Activated T-helper 1 cell treated with anti-CD3 and anti-CD28 coated beads, Interleukin-12 subunit alpha, Interleukin-12 subunit beta, Interleukin-2, Interleukin-4 antibody, amounts not matched to agents 30 ng/mL and 10 ng/mL and 1 ng/mL, durations not matched to agents 14 hours and 24 hours and 36 hours (primary cell): ENCODE data around the gene CORIN. TPM values are rescaled to one million over a fixed set of nuclear protein-coding genes. Genes with fewer than 3 reads are reported as not detected.

Experiments
- DNase-seq: peaks from one replicate; pipeline ENCODE4 v3.0.0; 2021; ENCODE audit warnings: low spot score
- H3K27ac Mint-ChIP-seq: one replicate; pipeline ENCODE4 v1.8.0; 2021; ENCODE audit warnings: mild to moderate bottlenecking, mixed read lengths
- H3K27me3 Mint-ChIP-seq: one replicate; pipeline ENCODE4 v1.8.0; 2022; ENCODE audit warnings: mild to moderate bottlenecking, moderate library complexity, mixed read lengths; ENCODE audit not compliant: insufficient read depth
- H3K36me3 Mint-ChIP-seq: one replicate; pipeline ENCODE4 v1.8.0; 2021; ENCODE audit warnings: low read depth, mixed read lengths
- H3K4me1 Mint-ChIP-seq: one replicate; pipeline ENCODE4 v1.8.0; 2021; ENCODE audit warnings: low read depth, mixed read lengths
- H3K4me3 Mint-ChIP-seq: one replicate; pipeline ENCODE4 v1.8.0; 2021; ENCODE audit warnings: mild to moderate bottlenecking, moderate library complexity, mixed read lengths
- H3K9me3 Mint-ChIP-seq: one replicate; pipeline ENCODE4 v1.8.0; 2021; ENCODE audit warnings: mixed read lengths
- intact Hi-C: fragments of 100-400 bp; cut with micrococcal nuclease; formaldehyde crosslinking; loops from one replicate; pipeline ENCODE4 v1.15.1; 2024
- total RNA-seq: library from RNA; stranded (reverse); gene quantifications from 2 replicates; pipeline ENCODE4 v1.2.3, GENCODE V29; 2022

Gene CORIN
- total RNA-seq, 1 donor from 2014 or later, result not detected

- H3K36me3 Mint-ChIP-seq, result no peaks in the 10 kb centered on the region
- H3K27ac Mint-ChIP-seq, result no peak overlapping the region
- DNase-seq, result no peak
- no peak overlapping the region for H3K4me3 Mint-ChIP-seq
- H3K4me1 Mint-ChIP-seq, result no peaks in the 10 kb centered on the region
- intact Hi-C loops, result no loop called here
- peaks cover 5% of the 10 kb centered on the region for H3K27me3 Mint-ChIP-seq
- H3K9me3 Mint-ChIP-seq, result no peaks in the 10 kb centered on the region
Measured at GRCh38 chr4:47619691-47620090, 218.2 kb downstream of the CORIN start.

DNA sequence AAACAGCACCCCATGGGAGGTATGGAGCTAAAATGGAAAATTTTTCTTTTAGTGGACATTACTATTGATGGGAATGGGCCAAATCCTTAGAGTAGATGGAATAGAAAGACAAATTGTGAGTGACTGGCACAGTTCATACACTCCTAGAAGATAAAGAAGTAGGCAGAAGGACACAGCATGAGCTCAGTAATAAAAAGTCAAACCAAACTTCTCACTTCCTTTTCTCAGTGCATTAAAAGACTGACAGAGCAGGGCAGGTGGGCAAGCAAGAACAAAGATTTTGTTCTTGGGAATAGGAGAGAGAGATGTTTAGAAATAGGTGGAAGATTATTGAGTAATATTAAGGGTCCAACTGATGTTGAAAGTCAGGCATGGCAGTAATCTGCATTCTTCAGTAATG lies 220.3 kb downstream of the CORIN start:
- no peaks in the 10 kb centered on the region for H3K36me3 Mint-ChIP-seq
- H3K4me3 Mint-ChIP-seq, result no peak overlapping the region
- no peaks in the 10 kb centered on the region for H3K4me1 Mint-ChIP-seq
- H3K9me3 Mint-ChIP-seq, result no peaks in the 10 kb centered on the region
- H3K27me3 Mint-ChIP-seq, result no peaks in the 10 kb centered on the region
- DNase-seq, result no peak
- no peak overlapping the region for H3K27ac Mint-ChIP-seq
- intact Hi-C loops, result no loop called here

DNA sequence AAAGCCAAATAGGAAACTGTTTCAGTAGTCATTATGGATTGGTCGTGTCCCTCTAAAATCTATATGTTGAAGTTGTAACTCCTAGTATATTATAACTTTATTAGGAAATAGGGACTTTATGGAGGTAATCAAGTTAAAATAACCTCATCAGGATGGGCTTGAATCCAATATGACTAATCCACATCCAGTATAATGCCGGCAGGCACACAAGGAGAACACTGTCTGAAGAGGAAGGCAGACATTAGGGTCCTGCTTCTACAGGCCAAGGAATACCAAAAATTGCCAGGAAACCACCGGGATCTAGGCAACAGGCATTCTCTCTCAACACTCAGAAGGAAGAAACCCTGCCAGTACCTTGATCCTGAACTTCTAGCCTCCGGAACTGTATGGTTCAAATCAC lies 222.5 kb downstream of the CORIN start:
- intact Hi-C loops, result no loop called here

GRCh38 chr4:47612116-47613023 lies 225.5 kb downstream of the CORIN start:
- H3K27ac Mint-ChIP-seq, result no peak overlapping the region
- no peak for DNase-seq
- H3K27me3 Mint-ChIP-seq, result peaks cover 4% of the 10 kb centered on the region
- no peak overlapping the region for H3K4me3 Mint-ChIP-seq
- H3K4me1 Mint-ChIP-seq, result no peaks in the 10 kb centered on the region
- intact Hi-C loops, result no loop called here
- H3K36me3 Mint-ChIP-seq, result no peaks in the 10 kb centered on the region
- no peaks in the 10 kb centered on the region for H3K9me3 Mint-ChIP-seq

More for the DNA sequence above, 222.5 kb downstream of the CORIN start:
- no peaks in the 10 kb centered on the region for H3K9me3 Mint-ChIP-seq
- no peaks in the 10 kb centered on the region for H3K36me3 Mint-ChIP-seq
- H3K27me3 Mint-ChIP-seq, result peaks cover 3% of the 10 kb centered on the region
- no peak overlapping the region for H3K27ac Mint-ChIP-seq
- DNase-seq, result no peak
- no peaks in the 10 kb centered on the region for H3K4me1 Mint-ChIP-seq
- no peak overlapping the region for H3K4me3 Mint-ChIP-seq

DNA sequence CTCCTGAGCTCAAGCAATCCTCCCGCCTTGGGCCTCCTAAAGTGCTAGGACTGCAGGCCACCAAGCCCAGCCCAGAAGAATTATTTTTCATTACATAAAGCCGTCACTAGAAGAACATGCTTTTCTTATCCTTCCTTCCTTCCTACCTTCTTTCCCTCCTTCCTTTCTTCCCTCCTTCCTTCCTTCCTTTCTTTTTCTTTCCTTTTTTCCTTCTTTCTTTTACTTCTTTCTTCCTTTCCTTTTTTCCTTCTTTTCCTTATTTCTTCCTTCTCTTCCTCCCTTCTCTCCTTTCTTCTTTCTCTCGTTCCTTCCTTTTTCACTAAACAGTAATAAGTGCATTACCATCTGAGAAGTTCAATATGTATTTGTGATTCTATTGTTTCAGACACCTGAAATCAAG lies 231.4 kb downstream of the CORIN start:
- Mint-ChIP-seq H3K4me3 (no peak overlapping the region), H3K27me3 (peaks cover 7% of the 10 kb centered on the region), H3K27ac (no peak overlapping the region), H3K9me3 (peaks cover 9% of the 10 kb centered on the region), H3K36me3 (no peaks in the 10 kb centered on the region), H3K4me1 (no peaks in the 10 kb centered on the region)
- DNase-seq, result no peak
- intact Hi-C loops, result no loop called here

GRCh38 chr4:47598896-47599295 lies 239.0 kb downstream of the CORIN start:
- Mint-ChIP-seq H3K27me3 (peaks cover 5% of the 10 kb centered on the region), H3K4me3 (no peak overlapping the region), H3K9me3 (peaks cover 6% of the 10 kb centered on the region), H3K4me1 (no peaks in the 10 kb centered on the region), H3K27ac (no peak overlapping the region), H3K36me3 (no peaks in the 10 kb centered on the region)
- intact Hi-C loops, result no loop called here
- no peak for DNase-seq

GRCh38 chr4:47598320-47598719 lies 239.5 kb downstream of the CORIN start:
- intact Hi-C loops, result no loop called here
- Mint-ChIP-seq H3K27me3 (peaks cover 2% of the 10 kb centered on the region), H3K4me3 (no peak overlapping the region), H3K4me1 (no peaks in the 10 kb centered on the region), H3K27ac (no peak overlapping the region), H3K9me3 (peaks cover 2% of the 10 kb centered on the region), H3K36me3 (no peaks in the 10 kb centered on the region)
- DNase-seq, result no peak

DNA sequence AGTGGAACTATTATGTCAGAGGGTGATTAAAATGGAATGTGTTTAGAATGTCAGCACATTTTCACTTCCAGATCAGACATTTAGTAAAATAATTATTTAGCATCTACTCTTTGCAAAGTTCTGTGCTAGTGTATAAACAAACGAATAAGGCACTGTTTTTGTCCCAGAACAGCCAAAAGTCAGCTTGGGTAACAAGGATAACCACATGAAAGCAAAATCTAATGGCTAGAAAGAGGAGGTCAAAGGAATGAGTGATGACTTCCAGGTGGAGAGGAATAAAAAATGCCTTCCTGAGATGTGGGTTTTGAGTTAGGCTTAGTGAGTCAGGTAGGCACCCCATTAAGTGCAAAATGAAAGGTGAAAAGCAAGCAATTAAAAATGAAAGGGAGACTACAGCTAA lies 240.2 kb downstream of the CORIN start:
- Mint-ChIP-seq H3K4me1 (no peaks in the 10 kb centered on the region), H3K36me3 (no peaks in the 10 kb centered on the region), H3K27ac (no peak overlapping the region), H3K9me3 (no peaks in the 10 kb centered on the region), H3K27me3 (peaks cover 2% of the 10 kb centered on the region), H3K4me3 (no peak overlapping the region)
- intact Hi-C loops, result no loop called here
- DNase-seq, result no peak

DNA sequence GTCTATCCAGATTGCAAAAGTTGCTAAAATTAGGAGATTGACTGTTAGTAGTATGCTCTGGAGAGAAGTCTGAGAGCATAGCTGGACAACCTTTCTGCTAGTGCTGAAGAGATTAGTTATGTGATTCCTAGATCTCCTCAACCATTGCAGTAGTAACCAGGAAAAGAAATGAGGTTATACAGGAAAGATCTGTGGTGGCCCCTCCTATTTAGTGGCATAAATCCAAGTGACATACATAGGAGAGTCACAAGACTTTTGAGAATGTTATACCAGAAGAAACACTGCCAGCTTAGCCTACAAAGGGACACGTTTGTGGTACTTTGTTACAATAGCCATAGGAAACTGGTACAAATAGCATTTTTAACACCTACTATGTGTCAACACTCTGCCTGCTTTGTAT lies 247.5 kb downstream of the CORIN start:
- H3K27me3 Mint-ChIP-seq, result no peaks in the 10 kb centered on the region
- H3K4me1 Mint-ChIP-seq, result peaks cover 5% of the 10 kb centered on the region
- no peak for DNase-seq
- no peak overlapping the region for H3K27ac Mint-ChIP-seq
- intact Hi-C loops, result no loop called here
- H3K4me3 Mint-ChIP-seq, result no peak overlapping the region
- H3K9me3 Mint-ChIP-seq, result no peaks in the 10 kb centered on the region
- peaks cover 2% of the 10 kb centered on the region for H3K36me3 Mint-ChIP-seq

DNA sequence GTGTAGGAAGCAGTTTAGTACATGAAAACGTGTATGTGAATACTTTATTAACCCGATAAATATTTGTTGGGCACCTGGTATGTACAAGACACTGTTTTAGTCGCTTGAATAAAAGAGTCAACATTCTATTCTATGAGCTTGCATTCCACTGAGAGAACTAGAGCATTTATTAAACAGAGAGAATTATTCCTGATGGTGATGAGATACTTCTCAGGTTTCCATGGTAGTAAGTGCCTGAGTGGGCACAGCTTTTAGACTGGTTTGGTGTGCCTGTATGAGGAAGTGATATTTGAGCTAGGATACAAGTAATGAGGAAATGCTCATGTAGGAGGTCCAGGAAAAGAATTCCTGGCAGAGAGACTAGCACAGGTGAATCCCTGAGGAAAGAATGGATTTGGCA lies 258.6 kb downstream of the CORIN start:
- intact Hi-C loops, result no loop called here
- Mint-ChIP-seq H3K27me3 (no peaks in the 10 kb centered on the region), H3K4me3 (no peak overlapping the region), H3K4me1 (no peaks in the 10 kb centered on the region), H3K9me3 (no peaks in the 10 kb centered on the region), H3K27ac (no peak overlapping the region), H3K36me3 (peaks cover 2% of the 10 kb centered on the region)
- no peak for DNase-seq

DNA sequence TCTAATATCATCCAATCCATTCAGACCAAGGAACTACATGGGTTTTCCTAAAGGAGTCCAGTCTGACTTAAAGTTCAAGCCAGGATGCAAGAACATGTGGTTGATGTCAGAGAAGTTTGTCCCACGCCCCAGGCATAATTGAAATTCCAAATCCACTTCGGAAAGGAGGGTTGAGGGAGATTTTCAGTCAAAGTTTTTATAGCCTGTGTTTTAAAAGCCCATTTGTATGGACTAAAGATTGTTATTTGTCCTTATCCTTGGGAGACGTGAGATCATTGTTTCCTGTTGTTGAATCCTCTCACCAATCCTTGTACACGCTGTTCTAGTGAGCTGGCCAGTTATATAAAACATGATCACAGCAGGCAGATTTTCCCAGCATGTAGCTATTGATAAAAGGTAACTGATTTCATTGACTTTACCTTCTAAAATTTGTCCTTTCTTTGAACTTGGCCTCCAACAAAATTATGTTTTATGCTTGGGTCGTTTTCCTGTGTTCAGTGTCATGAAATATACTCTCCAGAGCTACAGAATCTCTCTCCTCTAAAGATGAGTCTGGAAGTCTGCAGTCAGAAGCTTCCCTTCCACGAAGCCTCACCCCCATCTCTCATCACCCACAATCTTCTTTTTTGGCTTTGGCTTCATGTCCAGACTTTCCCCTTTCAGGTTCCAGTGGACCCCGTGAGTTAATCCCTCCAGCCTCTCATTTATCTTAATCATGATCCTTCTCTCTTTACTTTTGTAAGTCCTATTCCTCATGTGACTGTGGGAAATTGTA lies 259.9 kb downstream of the CORIN start:
- Mint-ChIP-seq H3K27me3 (no peaks in the 10 kb centered on the region), H3K4me1 (no peaks in the 10 kb centered on the region), H3K27ac (no peak overlapping the region), H3K4me3 (no peak overlapping the region), H3K9me3 (no peaks in the 10 kb centered on the region), H3K36me3 (peaks cover 2% of the 10 kb centered on the region)
- DNase-seq, result no peak
- intact Hi-C loops, result no loop called here

DNA sequence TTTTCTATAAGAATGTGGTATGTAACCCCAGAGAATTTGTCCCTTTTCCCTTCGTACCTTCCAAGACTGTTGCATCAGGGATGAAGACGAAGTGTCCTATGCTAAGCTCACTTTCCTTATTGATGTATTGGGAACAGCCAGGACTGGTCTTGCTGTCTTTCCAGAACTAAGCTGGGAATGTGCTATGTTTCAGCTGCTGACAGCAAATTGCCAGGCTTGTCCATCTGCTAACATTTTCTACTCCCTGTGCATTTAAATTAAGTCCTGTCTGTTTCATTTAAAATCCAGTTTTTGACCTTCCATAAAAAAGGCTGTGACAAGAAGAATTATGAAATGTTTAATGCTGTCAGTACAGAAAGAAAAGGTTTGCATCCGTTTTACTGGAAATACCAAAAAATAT lies 264.9 kb downstream of the CORIN start:
- H3K4me1 Mint-ChIP-seq, result no peaks in the 10 kb centered on the region
- H3K27me3 Mint-ChIP-seq, result no peaks in the 10 kb centered on the region
- no peak overlapping the region for H3K27ac Mint-ChIP-seq
- no peak for DNase-seq
- H3K36me3 Mint-ChIP-seq, result no peaks in the 10 kb centered on the region
- intact Hi-C loops, result no loop called here
- H3K4me3 Mint-ChIP-seq, result no peak overlapping the region
- no peaks in the 10 kb centered on the region for H3K9me3 Mint-ChIP-seq

DNA sequence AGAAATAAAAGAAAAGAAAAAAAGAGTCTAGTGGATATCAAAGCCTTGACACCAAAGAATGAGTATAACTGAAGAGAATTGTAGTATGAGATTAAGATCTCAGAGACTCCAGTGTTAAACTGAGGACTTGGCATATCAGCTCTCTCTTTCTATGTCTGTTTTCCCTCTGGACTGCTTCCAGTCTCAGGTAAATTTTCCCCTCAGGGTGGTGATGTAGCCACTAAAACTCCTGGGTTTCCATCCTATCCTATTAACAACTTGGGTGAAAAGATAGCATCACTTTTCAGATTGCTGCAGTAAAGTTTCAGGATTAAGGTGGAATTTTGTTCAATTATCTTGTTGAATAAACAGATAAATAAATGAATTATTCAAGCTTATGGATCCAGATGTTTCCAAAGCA lies 267.1 kb downstream of the CORIN start:
- intact Hi-C loops, result no loop called here
- Mint-ChIP-seq H3K36me3 (no peaks in the 10 kb centered on the region), H3K27me3 (no peaks in the 10 kb centered on the region), H3K27ac (no peak overlapping the region), H3K4me1 (no peaks in the 10 kb centered on the region), H3K9me3 (no peaks in the 10 kb centered on the region), H3K4me3 (no peak overlapping the region)
- no peak for DNase-seq
